NOMO-1 treated with dmso at 0.1 percent for 144 hours (cell line): ENCODE results near the gene HDAC4.

ENCODE experiments used
- DNase-seq: peaks from one replicate; lab custom pipeline; 2025; ENCODE audit not compliant: unreplicated experiment; lab: John Stamatoyannopoulos, UW

HDAC4 gene

DNA sequence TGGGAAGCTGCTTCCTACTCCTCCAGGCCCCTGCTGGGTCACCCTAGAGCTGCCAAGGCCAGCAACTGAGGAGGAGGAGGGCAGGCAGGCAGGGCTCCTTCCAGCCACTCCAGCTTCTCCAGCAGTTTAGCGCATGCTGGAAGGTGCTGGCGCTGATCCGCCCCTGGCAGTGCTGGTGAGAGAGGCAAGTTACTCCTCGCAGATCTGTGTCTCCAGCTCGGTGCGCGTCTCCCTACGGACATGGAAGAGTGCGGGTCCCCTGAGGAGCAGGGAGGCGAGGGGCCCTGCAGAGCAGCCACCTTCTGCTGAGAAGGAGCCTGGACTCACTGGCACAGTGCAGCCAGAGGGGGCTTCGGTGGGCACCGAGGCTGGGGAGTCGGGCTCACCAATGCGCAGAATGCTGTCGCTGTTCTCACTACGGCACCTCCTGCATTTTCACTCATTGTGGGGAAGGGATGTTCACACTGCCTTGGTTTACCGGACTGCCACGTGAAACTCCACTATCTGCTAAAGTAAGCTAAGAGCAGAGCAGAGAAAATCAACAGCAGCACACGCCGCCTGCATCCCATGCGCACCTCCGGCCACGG is 206.0 kb downstream of the HDAC4 start:
- DNase-seq: no peak

DNA sequence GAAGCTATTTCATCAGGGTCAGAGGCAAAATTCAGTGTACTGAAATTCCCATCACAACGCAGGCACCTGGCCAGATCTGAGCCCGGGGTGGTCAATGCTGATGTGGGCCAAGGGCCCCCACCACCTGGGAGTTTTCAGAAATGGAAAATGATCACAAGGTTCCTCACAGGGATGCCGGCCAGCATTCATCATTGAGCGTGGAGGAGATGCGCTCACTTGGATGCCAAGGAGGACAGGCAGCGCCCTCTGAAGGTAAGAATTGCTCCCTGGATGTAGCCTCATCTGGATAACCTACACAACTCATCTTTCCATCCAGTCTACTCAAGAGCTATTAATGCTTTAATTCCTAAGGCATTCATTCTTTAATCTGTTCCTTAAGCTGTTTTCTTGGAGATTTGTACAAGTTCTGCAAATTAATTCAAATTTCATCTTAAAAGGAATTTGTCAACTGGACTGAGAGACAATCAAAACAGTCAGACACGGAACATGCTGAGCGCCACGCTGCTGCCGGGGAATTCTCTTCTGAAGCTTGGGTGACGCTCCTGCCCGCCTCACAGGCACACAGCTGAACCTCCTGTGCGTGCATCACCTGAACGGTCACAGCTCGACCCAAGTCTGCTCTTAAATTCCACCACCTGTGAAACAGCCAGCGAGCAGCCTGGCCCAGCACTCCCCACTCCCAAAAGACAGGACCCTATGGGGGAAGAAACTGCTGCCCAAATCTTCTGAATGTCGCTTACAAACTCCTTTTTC is 206.7 kb downstream of the HDAC4 start:
- DNase-seq: no peak

DNA sequence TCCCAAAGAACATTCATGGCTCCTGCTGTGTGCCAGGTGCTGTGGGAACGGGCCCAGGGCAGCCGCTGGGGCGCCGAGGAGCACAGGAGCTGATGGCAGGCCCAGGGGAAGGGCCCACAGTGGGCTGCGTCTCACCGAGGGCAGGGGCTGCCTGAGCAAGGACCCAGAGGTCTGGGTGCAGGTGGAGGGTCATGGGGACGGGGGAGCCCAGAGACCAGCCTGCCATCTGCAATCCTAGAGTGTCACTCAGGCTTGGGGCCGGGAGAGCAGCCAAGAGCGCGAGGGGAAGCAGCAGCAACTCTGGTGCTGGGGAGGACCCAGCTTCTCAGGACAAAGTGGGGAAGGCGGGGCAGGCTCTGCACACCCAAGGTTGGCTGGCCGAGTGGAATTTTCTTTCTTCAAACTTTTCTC is 207.4 kb downstream of the HDAC4 start:
- no peak for DNase-seq

DNA sequence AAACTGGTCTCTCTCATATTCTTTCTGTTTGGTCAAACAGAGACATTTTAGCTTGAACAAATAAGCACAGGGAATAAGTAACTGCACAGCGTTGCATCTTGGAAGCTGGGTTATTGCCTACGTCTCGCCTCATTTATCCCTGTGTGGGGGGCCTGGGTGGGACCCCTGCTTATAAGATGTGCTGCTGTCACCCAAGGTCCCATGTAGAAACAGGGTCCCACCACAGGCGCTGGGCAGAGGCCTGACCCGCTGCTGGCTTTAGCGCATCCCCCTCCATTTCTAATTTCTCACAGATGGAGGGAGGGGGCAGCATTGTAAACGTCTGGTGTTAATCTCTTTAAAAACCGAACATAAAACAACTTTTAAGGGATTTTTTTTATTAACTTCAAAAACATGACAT is 207.8 kb downstream of the HDAC4 start:
- DNase-seq: no peak

DNA sequence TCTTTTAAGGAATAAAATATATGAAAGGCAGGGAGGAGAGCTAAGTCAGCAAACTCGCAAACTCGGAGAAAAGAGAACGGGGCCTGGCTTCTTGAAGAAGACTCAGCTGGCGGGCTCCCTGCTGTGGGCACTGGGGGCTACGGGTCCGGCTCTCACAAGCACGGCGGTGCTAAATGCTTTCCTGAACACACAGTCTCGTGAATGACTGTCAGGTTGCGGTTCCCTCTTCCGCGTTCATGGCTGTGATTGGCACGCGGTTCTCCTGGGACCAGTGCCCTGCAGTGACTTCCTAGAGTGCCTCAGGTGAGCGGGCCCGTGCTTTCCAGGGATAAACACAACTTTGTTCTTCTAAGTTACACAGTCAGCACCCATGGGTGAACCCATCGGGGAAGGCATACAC is 208.4 kb downstream of the HDAC4 start:
- no peak for DNase-seq

DNA sequence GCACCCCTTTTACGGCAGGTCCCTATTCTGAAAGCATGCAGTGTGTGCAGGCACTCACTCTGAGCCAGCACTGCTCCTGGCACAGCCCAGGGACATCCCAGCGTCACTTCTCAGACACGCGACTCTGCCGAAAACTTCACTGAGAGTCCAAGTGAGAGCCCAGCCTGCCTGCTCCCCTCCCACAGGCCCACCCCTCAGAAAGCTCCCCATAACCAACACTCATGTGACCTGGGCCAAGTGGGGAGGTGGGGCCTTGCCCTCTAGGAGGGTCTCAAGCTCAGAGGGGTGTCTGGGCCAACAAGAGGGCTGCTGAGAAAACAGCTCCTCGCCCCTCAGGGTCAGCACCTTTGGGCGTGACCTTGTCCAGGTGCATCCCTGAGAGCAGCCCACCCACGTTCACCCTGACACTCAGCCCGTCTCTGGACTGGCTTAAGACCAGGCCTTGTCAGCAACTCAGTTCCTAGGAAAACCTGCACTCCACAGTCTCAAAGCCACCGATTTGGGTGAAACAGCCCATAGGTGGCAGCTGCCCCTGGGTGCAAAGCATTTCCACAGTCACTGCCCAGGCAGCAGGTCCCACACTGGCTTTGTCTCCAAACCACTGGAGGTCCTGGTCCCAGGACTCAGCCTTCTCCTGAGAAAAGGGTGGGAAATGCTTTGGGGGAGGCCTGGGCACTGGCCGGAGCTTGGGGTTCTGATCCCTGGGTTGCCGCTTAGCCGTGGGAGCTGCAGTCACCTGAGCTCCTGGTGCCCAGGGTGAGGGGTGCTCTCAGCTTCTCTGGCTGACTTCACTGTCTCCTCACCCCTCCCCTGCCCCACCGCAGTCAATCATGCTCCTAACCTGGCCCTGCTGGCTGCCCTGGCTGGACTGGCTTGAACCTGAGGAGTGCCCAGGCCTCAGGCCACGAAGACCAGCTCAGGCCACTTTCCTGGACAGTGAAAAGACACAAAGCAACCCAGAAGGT is 209.6 kb downstream of the HDAC4 start:
- no peak for DNase-seq

DNA sequence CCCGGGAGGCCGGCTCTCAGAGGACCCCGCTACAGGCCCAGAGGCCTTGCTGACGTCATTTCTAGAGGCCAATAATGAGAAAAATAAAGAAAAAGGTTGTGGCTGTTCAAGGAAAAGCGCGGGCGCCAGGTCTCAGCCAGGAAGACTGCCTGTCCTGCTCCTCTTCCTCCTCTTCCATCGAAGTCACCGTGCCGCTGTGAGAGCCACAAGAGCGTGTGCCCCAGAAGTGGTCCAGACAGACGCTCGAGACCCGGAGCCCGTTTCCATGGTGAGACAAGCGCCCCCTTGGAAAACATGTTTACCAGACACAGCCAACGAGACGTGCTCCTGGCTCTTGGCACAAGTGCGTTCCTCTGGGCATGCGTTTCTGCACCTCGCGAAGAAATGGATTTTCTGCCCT is 210.5 kb downstream of the HDAC4 start:
- DNase-seq: no peak

DNA sequence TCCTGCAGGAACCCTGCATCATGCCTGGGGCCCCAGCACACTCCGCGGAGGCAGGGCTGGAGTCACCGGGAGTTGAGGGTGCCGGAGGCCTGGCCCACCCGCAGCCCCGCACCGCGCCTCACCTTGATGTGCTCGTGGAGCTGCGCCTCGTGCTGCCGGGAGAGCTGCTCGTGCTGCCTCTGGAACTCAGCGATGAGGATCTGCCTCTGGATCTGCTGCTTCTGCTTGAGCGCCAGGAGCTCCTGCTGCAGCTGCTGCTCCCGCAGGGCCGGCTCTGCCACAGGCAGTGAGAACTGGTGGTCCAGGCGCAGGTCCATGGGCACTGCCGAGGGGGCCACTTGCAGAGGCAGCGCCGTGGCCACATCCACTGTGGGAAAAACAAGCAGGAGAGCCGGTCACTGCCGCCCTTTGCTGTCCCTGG is 211.1 kb downstream of the HDAC4 start:
- no peak for DNase-seq

DNA sequence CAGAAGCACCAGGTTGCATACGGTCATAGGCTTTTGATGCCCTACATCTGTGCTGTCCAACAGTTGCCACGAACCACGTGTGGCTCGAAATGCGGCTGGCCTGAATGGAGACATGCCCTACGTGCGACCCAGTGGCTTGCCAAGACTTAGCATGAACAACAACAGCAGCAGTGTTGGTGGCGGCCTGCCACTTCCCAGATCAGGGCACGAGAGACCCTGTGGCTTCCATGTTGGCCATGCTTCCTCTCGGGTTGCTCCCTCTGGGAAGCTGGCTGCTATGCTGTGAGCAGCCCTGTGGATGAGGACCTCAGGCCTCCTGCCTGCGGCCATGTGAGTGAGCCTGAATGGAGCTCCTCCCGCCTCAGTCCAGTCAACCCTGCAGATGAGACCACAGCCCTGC is 212.3 kb downstream of the HDAC4 start:
- DNase-seq: no peak

DNA sequence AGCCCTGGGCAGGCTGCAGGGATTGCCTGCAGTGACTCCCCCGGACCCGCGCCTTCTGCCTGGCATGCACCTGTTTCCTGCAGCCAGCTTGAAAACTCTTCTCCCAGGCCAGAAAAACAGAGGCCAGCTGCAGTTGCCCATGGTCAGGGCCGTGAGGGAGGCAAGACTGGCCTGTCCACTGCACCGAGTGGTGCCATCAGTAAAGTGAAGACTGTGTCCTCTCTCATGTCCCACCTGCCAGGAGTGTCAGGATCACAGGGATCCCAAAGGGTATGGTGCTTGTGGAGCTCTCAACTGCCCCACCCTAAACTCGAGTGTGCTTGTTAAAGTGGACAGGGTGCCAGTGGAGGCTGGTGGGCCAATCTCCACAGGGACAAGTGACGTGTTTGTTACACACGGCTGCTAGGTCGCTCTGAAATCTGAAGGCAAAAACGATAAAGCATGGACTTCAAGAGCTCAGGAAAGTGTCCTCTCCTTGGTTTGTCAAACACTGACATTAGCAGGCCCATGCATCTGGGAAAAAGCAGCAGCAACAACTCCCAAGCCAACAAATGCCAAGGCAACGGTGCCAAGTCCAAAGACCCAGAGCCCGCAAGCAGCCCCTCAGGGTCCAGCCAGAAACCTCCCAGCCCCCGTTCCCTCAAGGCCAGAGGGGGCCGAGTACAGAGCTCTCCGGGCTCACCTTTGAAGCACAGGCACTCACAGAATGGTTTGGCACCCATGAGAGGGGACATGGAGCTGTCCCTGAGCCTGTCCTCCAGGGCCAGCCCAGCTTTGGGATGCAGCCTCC is 213.2 kb downstream of the HDAC4 start:
- no peak for DNase-seq

DNA sequence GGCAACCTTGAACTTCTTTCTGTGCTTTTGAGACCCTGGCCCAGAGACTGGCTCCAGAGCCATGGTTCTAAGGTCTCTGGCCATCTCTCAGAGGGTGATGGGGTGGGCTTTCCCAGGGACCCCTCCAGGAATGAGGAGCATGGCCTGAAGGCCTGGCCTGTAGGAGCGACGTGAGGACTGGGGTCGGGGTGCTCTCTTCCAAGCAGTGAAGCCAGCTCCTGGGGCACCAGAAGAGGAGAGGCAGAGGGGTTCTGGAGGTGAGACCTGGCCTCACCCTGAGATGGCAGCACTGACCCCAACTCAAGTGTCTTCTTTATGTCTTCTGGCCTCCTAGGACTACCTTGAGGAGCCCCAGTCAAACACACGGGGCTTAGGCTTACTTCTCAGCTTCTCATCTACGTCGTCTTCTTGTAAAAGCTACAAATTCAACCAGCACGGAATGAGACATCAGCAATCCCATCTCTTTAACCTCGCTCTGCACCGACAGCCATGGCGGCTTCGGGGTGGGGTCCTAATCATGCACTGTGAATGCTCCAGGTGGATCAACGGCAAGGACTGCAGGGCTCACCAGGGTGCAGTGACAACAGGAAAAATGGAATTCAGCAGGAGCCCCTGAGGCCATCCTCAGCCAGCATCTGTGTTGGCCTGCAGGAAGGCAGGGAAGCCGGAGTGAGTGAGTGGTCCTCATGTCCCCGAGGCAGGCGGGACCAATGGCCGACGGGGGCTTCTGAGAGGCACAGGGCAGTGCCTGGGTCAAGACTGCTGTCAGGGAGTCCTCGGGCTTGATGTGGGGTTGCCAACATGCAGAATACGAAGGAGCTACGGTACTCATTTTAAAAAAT is 214.1 kb downstream of the HDAC4 start:
- no peak for DNase-seq

DNA sequence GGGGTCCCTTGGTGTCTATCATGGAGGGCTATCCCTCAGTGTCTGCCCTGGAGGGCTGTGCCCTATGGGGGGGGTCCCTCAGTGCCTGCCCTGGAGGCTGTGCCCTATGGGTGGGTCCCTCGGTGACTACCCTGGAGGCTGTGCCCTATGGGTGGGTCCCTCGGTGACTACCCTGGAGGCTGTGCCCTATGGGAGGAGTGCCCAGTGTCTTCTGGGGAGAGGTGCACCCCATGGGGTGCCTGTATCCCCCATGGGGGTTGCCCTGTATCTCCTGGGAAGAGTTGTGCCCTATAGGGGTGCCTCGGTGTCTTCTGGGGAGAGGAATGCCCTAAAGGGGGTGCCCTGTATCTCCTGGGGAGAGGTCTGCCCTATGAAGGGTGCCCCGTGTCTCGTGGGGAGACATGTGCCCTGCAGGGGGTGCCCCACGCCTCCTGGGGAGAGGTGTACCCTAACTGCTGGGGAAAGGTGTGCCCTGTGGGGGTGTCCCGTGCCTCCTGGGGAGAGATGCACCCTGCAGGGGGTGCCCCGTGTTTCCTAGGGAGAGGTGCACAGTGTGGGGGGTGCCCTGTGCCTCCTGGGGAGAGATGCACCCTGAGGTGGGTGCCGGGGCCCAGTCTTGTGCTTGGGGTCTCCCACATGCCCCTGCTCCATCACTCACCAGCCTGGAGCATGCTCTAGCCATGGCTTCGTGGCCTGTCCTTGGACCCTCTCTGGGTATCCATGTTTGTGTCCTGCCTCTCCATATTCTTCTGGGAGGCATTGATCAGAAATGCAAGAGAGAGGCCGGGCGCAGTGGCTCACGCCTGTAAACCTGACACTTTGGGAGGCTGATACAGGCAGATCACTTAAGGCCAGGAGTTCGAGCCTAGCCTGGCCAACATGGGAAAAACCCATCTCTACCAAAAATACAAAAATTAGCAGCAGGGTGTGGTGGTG is 215.6 kb downstream of the HDAC4 start:
- no peak for DNase-seq

DNA sequence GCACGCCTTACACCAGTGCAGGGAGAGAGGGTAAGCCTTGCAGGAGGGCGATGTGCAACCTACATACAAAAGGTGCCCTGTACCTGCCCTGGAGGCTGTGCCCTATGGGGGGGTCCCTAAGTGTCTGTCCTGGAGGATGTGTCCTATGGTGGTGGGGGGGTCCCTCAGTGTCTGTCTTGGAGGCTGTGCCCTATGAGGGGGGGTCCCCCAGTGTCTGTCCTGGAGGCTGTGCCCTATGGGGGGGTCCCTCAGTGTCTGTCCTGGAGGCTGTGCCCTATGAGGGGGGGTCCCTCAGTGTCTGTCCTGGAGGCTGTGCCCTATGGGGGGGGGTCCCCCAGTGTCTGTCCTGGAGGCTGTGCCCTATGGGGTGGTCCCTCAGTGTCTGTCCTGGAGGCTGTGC is 216.6 kb downstream of the HDAC4 start:
- no peak for DNase-seq

DNA sequence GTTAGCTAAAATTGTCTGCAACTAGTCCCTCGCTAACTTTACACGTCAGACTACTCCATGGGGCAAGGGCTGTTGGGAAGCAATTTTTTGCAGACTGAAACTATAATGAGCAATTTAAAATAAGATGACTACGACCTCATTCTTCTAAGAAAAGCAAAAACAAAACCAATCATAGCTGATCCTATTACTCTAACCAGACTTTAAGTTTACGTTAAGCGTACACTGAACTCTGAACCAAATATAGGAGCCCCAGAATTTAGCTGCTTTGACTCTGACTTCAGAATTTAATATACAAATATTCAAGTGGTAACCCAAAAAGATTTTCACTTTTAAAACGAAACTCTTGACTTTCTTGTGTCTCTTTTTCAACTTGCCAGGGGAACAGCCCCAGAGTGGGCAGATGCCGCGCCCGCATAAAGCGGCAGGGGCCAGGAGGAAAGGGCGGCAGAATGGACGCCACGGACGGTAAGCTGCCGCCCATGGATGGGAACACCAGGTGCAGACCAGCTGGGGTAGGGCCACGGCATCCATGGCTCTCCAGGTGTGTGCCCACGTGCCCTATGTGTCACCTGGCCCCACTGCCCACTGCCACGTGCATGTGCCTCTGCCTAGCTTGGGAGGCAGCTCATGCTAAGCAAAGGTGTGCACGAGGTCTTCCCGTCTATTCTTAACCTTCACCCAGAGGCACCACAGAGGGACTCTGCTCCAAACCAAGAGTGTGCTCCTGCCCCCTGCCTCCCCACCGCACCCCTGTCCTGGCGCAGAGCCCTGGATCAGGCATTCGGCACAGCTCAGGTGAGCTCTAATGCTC is 217.6 kb downstream of the HDAC4 start:
- DNase-seq: no peak

DNA sequence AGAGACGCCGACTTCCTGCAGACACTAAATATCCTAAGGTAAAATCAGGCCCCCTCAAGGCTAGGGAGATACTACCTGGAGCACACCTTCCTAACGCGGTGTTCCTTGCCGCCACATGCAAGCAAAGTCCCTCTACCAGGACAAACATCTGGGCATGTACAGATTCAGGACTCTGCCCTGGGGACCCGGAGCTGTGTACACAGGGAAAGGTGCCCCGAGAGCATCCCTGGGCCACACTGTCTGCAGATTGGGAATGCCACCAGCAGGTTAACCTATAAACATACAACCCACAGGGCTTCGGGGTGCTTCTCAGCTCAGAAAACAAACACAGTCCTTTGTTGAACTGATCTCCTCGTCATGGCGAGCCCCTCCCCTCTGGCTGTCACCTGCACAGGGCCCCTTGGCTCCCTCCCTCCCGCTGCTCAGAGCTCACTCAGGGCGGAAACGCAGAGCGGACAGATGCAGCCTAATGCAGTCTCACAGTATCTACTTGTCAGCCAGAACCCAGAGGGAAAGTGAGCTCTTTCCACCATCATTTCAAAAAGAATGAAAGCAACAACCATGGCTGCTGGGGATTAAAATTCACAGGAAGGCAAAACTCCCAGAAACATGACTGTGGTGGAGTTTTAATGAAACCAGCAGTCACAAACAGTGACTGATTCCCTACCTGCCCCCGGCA is 218.8 kb downstream of the HDAC4 start:
- no peak for DNase-seq

DNA sequence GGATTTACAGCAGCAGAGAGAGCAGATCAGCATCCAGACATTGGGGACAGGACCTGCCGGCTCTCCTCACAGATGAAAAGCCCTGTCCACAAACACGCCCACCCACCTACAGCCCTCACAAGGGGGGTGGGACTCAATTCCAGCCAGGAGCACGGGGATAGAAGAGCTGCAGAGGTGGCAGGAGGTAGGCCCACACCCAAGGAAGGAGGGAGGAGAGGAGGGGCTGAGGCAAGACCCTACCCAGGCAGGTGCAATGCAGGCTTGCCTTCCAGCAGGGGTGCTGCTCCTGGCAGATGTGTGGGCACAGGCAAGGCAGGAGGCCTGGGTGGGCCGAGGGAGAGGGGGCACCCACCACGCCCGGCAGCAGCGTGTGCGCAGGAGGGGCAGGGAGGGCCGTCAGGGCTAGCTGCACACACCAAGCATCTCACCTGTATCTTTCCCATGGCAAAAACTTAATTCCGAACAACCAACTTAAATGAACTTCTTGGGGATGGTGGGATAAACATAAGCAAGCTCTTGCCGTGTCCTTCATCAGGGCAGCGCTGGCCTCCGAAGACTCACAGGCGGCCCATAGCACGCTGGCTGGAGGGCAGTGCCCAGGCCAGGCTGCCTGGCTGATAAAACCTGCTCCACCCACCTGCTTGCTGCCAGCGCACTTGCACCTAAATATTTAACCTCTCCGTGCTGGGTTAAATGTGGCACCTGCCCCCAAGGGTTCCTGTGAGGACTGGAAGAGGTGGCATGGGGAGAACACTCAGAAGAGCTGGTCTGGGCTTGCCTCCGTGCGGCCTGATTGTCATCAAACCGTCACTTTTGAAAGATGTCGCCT is 219.5 kb downstream of the HDAC4 start:
- DNase-seq: no peak
